K562 (cell line): Measurements from ENCODE around the gene GABRR3. TPM values are rescaled to one million over a fixed set of nuclear protein-coding genes. Genes with fewer than 3 reads are reported as not detected.

Source experiments
- CHCHD3 ChIP-seq: fragments of 250-450 bp; sonication (Bioruptor Pico); IDR thresholded peaks from 2 replicates; pipeline ENCODE4 v2.1.2; 2022; ENCODE audit warnings: mild to moderate bottlenecking
- CREM ChIP-seq: IDR thresholded peaks from 2 replicates; pipeline ENCODE4 v1.6.1; 2014; ENCODE audit warnings: antibody characterized with exemption, low read depth
- DACH1 ChIP-seq: fragments of 450-650 bp; IDR thresholded peaks from 2 replicates; pipeline ENCODE4 v1.6.1; 2018; ENCODE audit not compliant: partially characterized antibody
- HCFC1 ChIP-seq: IDR thresholded peaks from 2 replicates; pipeline ENCODE4 v1.6.1; 2012; ENCODE audit warnings: low read depth, low read length, improper control_type of control experiment
- HEY1 ChIP-seq: fragments of 250-450 bp; sonication (Bioruptor Pico); IDR thresholded peaks from 2 replicates; pipeline ENCODE4 v1.5.0; 2020; ENCODE audit warnings: mild to moderate bottlenecking, moderate library complexity, borderline replicate concordance
- IFI16 ChIP-seq: fragments of 250-450 bp; sonication (Bioruptor Pico); IDR thresholded peaks from 2 replicates; pipeline ENCODE4 v2.1.2; 2022; ENCODE audit warnings: mild to moderate bottlenecking, inconsistent platforms
- IRF2 ChIP-seq: sonication (generic); formaldehyde crosslinking; IDR thresholded peaks from 2 replicates; pipeline ENCODE4 v1.8.1; 2022; ENCODE audit warnings: mild to moderate bottlenecking, missing genetic modification reagents
- MAFF ChIP-seq: IDR thresholded peaks from 2 replicates; pipeline ENCODE4 v1.6.1; 2012; ENCODE audit warnings: low read length, improper control_type of control experiment
- NCOA6 ChIP-seq: fragments of 450-650 bp; IDR thresholded peaks from 2 replicates; pipeline ENCODE4 v1.6.1; 2017; ENCODE audit warnings: mild to moderate bottlenecking
- NUFIP1 ChIP-seq: fragments of 450-650 bp; IDR thresholded peaks from 2 replicates; pipeline ENCODE4 v1.6.1; 2018; ENCODE audit not compliant: partially characterized antibody
- PBX2 ChIP-seq, 2 experiments: IDR thresholded peaks in 1 of 2; conservative IDR thresholded peaks in 1 of 2; 2 replicates each; pipeline ENCODE4 v1.6.1; 2016; ENCODE audit warnings: low read depth in 2 of 2, mild to moderate bottlenecking in 1 of 2, missing compliant biosample characterization in 1 of 2, missing genetic modification characterization in 1 of 2, moderate library complexity in 1 of 2
- POLR2B ChIP-seq: fragments of 450-650 bp; IDR thresholded peaks from 2 replicates; pipeline ENCODE4 v1.6.1; 2018; ENCODE audit warnings: low read depth; ENCODE audit not compliant: partially characterized antibody
- PRPF4 ChIP-seq: fragments of 200-400 bp; formaldehyde crosslinking; IDR thresholded peaks from one replicate; pipeline ENCODE4 v1.6.1; 2017; ENCODE audit warnings: low read length, low read depth, mild to moderate bottlenecking; ENCODE audit not compliant: insufficient read depth, poor library complexity, severe bottlenecking
- RAD51 ChIP-seq: fragments of 450-650 bp; IDR thresholded peaks from 2 replicates; pipeline ENCODE4 v1.7.1; 2016; ENCODE audit warnings: low read depth, mild to moderate bottlenecking, borderline replicate concordance
- RB1 ChIP-seq: fragments of 450-650 bp; IDR thresholded peaks from 2 replicates; pipeline ENCODE4 v1.6.1; 2017; ENCODE audit warnings: low read depth, mild to moderate bottlenecking
- RBM22 ChIP-seq: fragments of 200-400 bp; formaldehyde crosslinking; IDR thresholded peaks from 2 replicates; pipeline ENCODE4 v1.6.1; 2018; ENCODE audit warnings: low read length, low read depth; ENCODE audit not compliant: poor library complexity, severe bottlenecking
- RNF2 ChIP-seq: sonication (generic); IDR thresholded peaks from 2 replicates; pipeline ENCODE4 v1.6.1; 2016
- SOX6 ChIP-seq: fragments of 450-650 bp; IDR thresholded peaks from 2 replicates; pipeline ENCODE4 v1.6.1; 2014; ENCODE audit warnings: mild to moderate bottlenecking
- STAG1 ChIP-seq: sonication (generic); formaldehyde crosslinking; IDR thresholded peaks from 2 replicates; pipeline ENCODE4 v1.5.0; 2020; ENCODE audit warnings: missing genetic modification reagents, borderline replicate concordance
- TEAD2 ChIP-seq: fragments of 450-650 bp; IDR thresholded peaks from 2 replicates; pipeline ENCODE4 v1.6.1; 2016; ENCODE audit warnings: missing genetic modification characterization, control low read depth, missing compliant biosample characterization
- TFAM ChIP-seq: fragments of 250-450 bp; sonication (Bioruptor Pico); conservative IDR thresholded peaks from 2 replicates; pipeline ENCODE4 v1.5.0; 2021; ENCODE audit warnings: mild to moderate bottlenecking, moderate library complexity
- ZNF282 ChIP-seq: sonication (generic); formaldehyde crosslinking; IDR thresholded peaks from 2 replicates; pipeline ENCODE4 v1.8.1; 2023; ENCODE audit warnings: missing genetic modification reagents
- ZNF431 ChIP-seq: sonication (generic); formaldehyde crosslinking; IDR thresholded peaks from 2 replicates; pipeline ENCODE4 v1.8.0; 2022; ENCODE audit warnings: mild to moderate bottlenecking, missing genetic modification reagents
- ZNF766 ChIP-seq: fragments of 200-800 bp; sonication (Bioruptor generic); conservative IDR thresholded peaks from 2 replicates; pipeline ENCODE4 v1.6.1; 2016; ENCODE audit warnings: missing genetic modification characterization, missing compliant biosample characterization
- polyA plus RNA-seq, 8 experiments: library from polyadenylated mRNA; depleted of rRNA in 4 of 8; stranded (reverse) in 5 of 8; unstranded in 3 of 8; fragments of >200 nt; fragmentation: Nextera tagmentation in 2 of 8; fragmentation: Illumina TruSeq in 1 of 8; extraction: Ambion mirVana in 2 of 8; extraction: Trizol in 1 of 8; gene quantifications; 2 replicates each; pipeline versions ENCODE4 v1.2.1 to v1.2.3, GENCODE V29; 2011 to 2014; ENCODE audit warnings: inconsistent platforms in 1 of 8, missing spikeins in 1 of 8
- total RNA-seq, 7 experiments: library from RNA; depleted of rRNA in 6 of 7; stranded (reverse); fragments of >200 nt in 6 of 7; fragmentation: Illumina TruSeq in 2 of 7; extraction: Trizol in 2 of 7; gene quantifications; 2 replicates each; pipeline versions ENCODE4 v1.2.1 to v1.2.3, GENCODE V29; 2011 to 2021; ENCODE audit warnings: low replicate concordance in 1 of 7
- TF ChIP-seq, protein P1 (sequence below): fragments of 250-450 bp; sonication (Bioruptor Pico); IDR thresholded peaks from 2 replicates; pipeline ENCODE4 v1.5.0; 2021; ENCODE audit warnings: mild to moderate bottlenecking, moderate library complexity
- TF ChIP-seq, protein P2 (sequence below): fragments of 450-650 bp; IDR thresholded peaks from 2 replicates; pipeline ENCODE4 v1.6.1; 2016

GABRR3 gene
- total and polyA plus RNA-seq, 9 of the 15 experiments (the other 6 are each of a cell fraction or from before 2014, with no cell fraction given), result not detected

DNA sequence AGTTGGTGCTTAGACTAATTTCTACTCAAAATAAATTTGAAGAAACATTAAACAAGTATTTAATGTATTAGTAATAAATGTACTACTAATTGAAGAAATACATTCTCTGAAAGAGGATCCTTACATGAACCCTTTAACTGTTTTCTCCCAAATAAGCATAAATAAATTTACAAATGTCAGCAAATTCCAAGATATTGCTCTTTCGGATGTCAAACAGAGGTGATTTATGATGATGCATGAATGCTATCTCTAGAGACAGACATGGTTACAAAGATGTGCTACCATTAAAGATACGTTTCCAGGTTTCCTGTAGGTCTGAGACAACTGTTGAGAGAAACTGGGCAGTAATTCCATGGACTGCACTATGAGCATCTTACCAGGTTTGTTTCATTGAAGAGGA is 629 bp downstream of the GABRR3 start (continued):
- TF ChIP-seq RAD51, result no peak
- no peak for TF ChIP-seq POLR2B
- no peak for TF ChIP-seq IRF2 (CRISPR knock-in tag)
- TF ChIP-seq RNF2, result no peak
- no peak for TF ChIP-seq PRPF4
- TF ChIP-seq, protein P1, sequence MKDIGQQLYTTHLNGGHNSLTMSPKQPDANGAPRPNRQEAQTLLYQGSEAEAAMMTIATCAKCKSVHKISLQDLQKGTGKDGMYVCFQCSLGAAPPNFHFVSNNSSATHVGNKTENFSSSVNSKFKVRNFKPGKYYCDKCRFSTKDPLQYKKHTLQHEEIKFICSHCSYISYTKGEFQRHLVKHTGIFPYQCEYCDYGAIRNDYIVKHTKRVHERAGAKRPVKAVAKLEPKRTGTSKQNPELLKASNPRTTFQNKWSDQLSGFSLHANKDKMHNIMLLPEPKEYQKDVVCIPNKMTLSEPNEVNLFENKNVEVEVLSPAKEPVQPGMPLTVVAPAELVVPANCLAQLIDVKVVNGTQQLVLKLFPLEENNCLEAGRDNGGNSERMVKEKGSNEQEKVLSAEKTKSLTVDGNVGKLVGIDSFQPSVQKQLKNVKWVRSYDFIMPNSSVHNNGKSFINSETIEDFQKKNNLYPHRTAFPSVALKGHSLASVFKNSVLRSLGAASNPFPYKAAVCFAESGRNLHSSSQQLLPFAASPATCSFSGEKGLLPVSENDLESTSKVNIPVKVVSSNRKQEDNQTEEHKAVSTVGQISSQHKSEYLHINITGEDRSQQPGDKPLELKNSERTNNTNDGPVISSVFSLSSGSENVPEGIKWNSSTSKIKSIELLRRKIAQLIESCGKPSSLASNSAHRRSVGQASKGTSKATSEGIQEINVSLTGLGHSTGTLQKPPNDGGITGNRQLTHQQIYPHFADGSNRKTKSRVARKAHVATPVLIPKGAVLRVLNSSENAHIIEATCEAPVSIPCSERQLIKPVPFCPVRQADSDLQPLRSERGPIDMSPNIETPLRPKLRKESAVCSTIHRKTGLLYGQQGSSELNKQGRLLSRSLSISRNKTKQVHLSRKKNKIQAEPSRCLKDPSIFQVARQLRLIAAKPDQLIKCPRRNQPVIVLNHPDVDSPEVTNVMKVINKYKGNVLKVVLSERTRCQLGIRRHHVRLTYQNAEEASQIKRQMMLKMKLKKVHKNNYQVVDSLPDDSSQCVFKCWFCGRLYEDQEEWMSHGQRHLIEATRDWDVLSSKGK (CRISPR knock-in tag), result no peak
- no peak for TF ChIP-seq RBM22
- TF ChIP-seq DACH1, result no peak
- TF ChIP-seq SOX6, result no peak
- no peak for TF ChIP-seq IFI16 (CRISPR knock-in tag)
- TF ChIP-seq CREM, result no peak
- no peak for TF ChIP-seq ZNF282 (CRISPR knock-in tag)
- TF ChIP-seq RB1, result no peak
- no peak for TF ChIP-seq TEAD2 (tag)
- 0 out of 2 replicates have a peak, but pooled peaks have one; percentile 37 for TF ChIP-seq MAFF
- no peak for TF ChIP-seq ZNF766 (CRISPR knock-in tag)
- TF ChIP-seq STAG1 (CRISPR knock-in tag), result no peak
- no peak for TF ChIP-seq PBX2 (CRISPR knock-in tag; IDR thresholded peaks at IDR 0.05; ENCODE audit: low read depth)
- peak; percentile 77 for TF ChIP-seq PBX2 (tag; conservative IDR thresholded peaks at IDR 0.05; ENCODE audit: low read depth)
- no peak for TF ChIP-seq NUFIP1
- no peak for TF ChIP-seq TFAM (CRISPR knock-in tag)
- TF ChIP-seq ZNF431 (CRISPR knock-in tag), result no peak
- no peak for TF ChIP-seq HCFC1
- no peak for TF ChIP-seq CHCHD3 (CRISPR knock-in tag)
- TF ChIP-seq, protein P2, sequence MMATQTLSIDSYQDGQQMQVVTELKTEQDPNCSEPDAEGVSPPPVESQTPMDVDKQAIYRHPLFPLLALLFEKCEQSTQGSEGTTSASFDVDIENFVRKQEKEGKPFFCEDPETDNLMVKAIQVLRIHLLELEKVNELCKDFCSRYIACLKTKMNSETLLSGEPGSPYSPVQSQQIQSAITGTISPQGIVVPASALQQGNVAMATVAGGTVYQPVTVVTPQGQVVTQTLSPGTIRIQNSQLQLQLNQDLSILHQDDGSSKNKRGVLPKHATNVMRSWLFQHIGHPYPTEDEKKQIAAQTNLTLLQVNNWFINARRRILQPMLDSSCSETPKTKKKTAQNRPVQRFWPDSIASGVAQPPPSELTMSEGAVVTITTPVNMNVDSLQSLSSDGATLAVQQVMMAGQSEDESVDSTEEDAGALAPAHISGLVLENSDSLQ, result peak; percentile 58
- no peak for TF ChIP-seq NCOA6
- TF ChIP-seq HEY1 (CRISPR knock-in tag), result no peak
